Prostate gland (tissue), 2 donors: ENCODE data around the gene TBC1D9B. TPM values are rescaled to one million over a fixed set of nuclear protein-coding genes. Genes with fewer than 3 reads are reported as not detected.

Experiments used
- DNase-seq: peaks from one replicate; pipeline ENCODE4 v3.0.0-alpha.2; 2019; ENCODE audit warnings: low spot score
- H3K27ac ChIP-seq, 2 donors: fragments of 200-600 bp; sonication (generic); 2 replicates each; pipeline ENCODE4 v1.5.1; 2017 to 2019
- H3K27me3 ChIP-seq: fragments of 200-600 bp; sonication (generic); replicated peaks from 2 replicates; pipeline ENCODE4 v1.5.1; 2019; ENCODE audit not compliant: insufficient read depth
- H3K36me3 ChIP-seq, 2 donors: fragments of 200-600 bp; sonication (generic); 1 replicate in 1 of 2; 2 replicates in 1 of 2; pipeline versions ENCODE4 v1.5.1 to v1.8.1; 2017 to 2019
- H3K4me1 ChIP-seq: fragments of 200-600 bp; sonication (generic); replicated peaks from 2 replicates; pipeline ENCODE4 v1.5.1; 2019
- H3K4me3 ChIP-seq, 2 donors: fragments of 200-600 bp; sonication (generic); 2 replicates each; pipeline ENCODE4 v1.5.1; 2017 to 2019
- H3K9me3 ChIP-seq: fragments of 200-600 bp; sonication (generic); 2 replicates; pipeline ENCODE4 v1.5.1; 2017
- POLR2A ChIP-seq: fragments of 450-650 bp; IDR thresholded peaks from one replicate; pipeline ENCODE4 v1.6.1; 2016; ENCODE audit warnings: antibody characterized with exemption, mild to moderate bottlenecking
- POLR2AphosphoS5 ChIP-seq: sonication (generic); formaldehyde crosslinking; IDR thresholded peaks from one replicate; pipeline ENCODE4 v1.6.1; 2017; ENCODE audit warnings: antibody characterized with exemption
- WGBS: methylation state at CpG from one replicate; pipeline ENCODE4 v1.1.5; 2018; 5-methylcytosine and 5-hydroxymethylcytosine counted together
- intact Hi-C: fragments of 100-400 bp; cut with DNase I; formaldehyde crosslinking; loops from one replicate; pipeline ENCODE4 v1.14.2; 2022
- total RNA-seq, 2 donors: library from RNA; depleted of rRNA; stranded (reverse); fragments of >200 nt; gene quantifications; one replicate each; pipeline ENCODE4 v1.1.0, GENCODE V29; 2016
- TF ChIP-seq, protein P1 (sequence below), 4 experiments: fragments of 200-600 bp in 2 of 4; fragments of 450-650 bp in 2 of 4; sonication (generic) in 2 of 4; IDR thresholded peaks; 1 replicate in 3 of 4; 2 replicates in 1 of 4; pipeline ENCODE4 v1.5.1; 2016 to 2019; ENCODE audit warnings: antibody characterized with exemption in 4 of 4, mild to moderate bottlenecking in 2 of 4, moderate library complexity in 2 of 4

The TBC1D9B gene
- total RNA-seq, 2 donors from 2014 or later = 64.1 to 163 TPM

DNA sequence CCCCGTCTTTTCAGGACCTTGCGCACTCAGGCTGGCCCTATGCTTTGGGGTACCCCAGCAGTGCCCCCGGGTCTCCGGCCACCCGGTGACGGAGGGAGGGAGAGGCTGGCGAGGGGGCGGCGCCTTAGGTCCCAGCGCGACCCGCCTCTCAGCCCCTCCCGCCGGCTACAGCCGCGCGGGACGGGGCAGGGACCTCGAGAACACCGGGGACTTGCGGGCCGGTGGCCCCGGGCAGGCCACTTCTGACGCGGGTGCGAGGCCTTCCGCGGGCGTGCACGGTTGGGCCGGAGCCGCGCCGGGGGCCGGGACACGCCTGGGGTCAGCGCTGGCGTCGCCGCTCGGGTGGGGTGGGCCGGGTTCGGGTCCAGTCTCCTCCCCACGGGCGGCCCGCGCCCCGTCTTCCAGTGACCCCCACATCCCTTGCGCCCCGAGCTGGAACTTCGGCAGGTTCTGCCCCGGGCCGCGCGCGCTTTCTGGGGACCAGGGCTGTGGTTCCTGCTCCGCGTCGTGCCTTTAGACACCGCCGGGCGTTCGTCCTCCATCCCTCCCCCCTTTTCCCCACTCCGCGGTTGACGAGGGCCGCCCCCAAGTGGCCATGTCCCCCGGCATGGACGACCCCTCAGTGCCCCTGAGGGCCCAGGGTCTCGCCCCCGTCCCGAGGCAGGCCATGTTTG is 90.8 kb downstream of the TBC1D9B start:
- no peaks in the 10 kb centered on the region for H3K36me3 ChIP-seq
- intact Hi-C loops = no loop called here
- peak overlapping the region; percentile 65 to 70 for H3K27ac ChIP-seq
- 2% methylated on average over 69 of the region's 72 CpGs for WGBS
- H3K9me3 ChIP-seq = no peaks in the 10 kb centered on the region
- TF ChIP-seq POLR2A (peak; percentile 65), POLR2AphosphoS5 (no peak)
- TF ChIP-seq, protein P1, sequence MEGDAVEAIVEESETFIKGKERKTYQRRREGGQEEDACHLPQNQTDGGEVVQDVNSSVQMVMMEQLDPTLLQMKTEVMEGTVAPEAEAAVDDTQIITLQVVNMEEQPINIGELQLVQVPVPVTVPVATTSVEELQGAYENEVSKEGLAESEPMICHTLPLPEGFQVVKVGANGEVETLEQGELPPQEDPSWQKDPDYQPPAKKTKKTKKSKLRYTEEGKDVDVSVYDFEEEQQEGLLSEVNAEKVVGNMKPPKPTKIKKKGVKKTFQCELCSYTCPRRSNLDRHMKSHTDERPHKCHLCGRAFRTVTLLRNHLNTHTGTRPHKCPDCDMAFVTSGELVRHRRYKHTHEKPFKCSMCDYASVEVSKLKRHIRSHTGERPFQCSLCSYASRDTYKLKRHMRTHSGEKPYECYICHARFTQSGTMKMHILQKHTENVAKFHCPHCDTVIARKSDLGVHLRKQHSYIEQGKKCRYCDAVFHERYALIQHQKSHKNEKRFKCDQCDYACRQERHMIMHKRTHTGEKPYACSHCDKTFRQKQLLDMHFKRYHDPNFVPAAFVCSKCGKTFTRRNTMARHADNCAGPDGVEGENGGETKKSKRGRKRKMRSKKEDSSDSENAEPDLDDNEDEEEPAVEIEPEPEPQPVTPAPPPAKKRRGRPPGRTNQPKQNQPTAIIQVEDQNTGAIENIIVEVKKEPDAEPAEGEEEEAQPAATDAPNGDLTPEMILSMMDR (IDR thresholded peaks at IDR 0.05) = peak in 1 of 4 experiments; percentile 11
- no peaks in the 10 kb centered on the region for H3K27me3 ChIP-seq
- H3K4me1 ChIP-seq = peaks cover 13% of the 10 kb centered on the region
- H3K4me3 ChIP-seq = peak overlapping the region; percentile 43 to 48
- no peak for DNase-seq

DNA sequence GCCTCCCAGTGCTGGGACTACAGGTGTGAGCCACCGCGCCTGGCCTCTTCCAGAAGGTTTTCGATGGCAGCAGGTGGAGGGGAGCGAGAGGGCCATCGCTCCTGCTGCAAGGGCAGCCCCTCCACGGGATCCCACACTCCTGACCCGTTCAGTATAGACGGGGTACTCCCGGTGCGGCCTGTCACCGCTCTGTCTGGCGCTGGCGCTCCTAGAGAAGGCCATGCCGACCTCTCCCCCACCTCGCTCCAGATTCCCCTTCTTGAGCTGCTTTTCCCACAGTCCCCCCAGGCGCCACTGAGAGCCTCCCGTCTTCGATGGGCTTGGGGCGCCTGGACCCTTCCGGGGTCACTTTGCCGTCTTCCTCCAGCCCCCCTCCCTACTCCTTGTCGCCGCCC is 91.3 kb downstream of the TBC1D9B start:
- Histone ChIP-seq H3K9me3 (no peaks in the 10 kb centered on the region), H3K4me1 (peaks cover 13% of the 10 kb centered on the region), H3K27ac (peak overlapping the region; percentile 65 to 70), H3K4me3 (peak overlapping the region; percentile 43 to 48), H3K36me3 (no peaks in the 10 kb centered on the region), H3K27me3 (no peaks in the 10 kb centered on the region)
- WGBS = 52% methylated on average over 23 of the region's 23 CpGs
- TF ChIP-seq, protein P1 (IDR thresholded peaks at IDR 0.05) = no peak
- no peak for TF ChIP-seq POLR2A
- TF ChIP-seq POLR2AphosphoS5 = no peak
- DNase-seq = no peak
- intact Hi-C loops = no loop called here

DNA sequence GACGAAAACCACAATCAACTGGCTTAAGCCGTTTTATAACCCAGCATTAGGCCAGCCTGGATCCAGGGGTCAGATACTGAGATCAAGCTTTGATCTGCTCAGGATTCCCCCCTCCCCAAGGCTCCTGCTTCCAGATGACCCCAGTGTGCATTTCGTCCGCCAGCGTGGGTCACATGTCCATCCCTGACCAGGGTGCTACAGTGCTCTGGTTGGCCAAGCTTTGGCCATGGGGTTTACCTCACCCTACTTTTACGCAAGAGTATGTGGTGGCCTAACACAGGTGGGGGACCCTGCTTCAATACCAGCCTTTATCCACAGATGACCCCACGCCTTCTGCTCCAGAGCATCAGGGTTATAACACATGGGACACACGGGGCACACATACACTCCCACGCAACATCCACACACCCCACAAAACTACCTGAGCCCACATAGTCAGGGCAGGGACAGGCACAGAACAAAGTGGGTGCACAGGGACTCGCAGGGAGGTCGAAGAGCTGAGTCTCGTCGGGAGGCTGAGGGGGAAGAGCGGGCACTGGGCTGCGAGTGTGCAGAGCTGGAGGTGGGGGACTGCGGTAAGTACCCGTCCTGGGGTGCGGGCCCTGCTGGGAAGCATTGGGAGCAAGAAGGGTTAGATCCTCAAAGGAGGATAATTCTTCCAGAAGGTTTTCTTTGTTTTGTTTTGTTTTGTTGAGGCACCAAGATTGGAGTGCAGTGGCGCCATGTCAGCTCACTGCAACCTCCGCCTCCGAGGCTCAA is 92.0 kb downstream of the TBC1D9B start:
- Histone ChIP-seq H3K36me3 (no peaks in the 10 kb centered on the region), H3K4me3 (no peak overlapping the region), H3K4me1 (peaks cover 13% of the 10 kb centered on the region), H3K27me3 (no peaks in the 10 kb centered on the region), H3K9me3 (no peaks in the 10 kb centered on the region), H3K27ac (no peak overlapping the region)
- DNase-seq = no peak
- intact Hi-C loops = no loop called here
- TF ChIP-seq POLR2AphosphoS5 (no peak), POLR2A (no peak)
- TF ChIP-seq, protein P1 (IDR thresholded peaks at IDR 0.05) = no peak
- WGBS = 96% methylated on average over 21 of the region's 21 CpGs

DNA sequence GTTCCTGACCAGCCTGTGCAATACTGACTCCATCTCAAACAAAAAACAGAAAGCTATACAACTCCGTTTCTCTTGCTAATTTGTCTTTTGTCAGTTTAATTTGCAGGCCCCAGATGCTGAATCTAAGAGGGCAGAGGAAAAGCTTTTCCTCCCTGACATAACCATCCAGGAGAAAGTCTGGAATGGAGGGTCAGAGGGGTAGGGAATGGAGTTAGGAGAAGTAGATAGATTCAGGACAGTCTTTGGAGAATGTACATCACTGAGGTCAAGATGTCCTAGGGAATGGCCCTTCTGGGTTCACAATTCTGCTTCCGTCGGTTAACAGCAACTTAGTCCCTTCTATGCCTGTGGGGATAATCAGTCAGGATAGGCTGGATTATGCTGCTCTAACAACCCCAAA is 93.6 kb downstream of the TBC1D9B start:
- no peak for DNase-seq
- Histone ChIP-seq H3K4me1 (peaks cover 5% of the 10 kb centered on the region), H3K9me3 (no peaks in the 10 kb centered on the region), H3K4me3 (no peak overlapping the region), H3K36me3 (no peaks in the 10 kb centered on the region), H3K27ac (no peak overlapping the region), H3K27me3 (no peaks in the 10 kb centered on the region)
- TF ChIP-seq POLR2A = no peak
- TF ChIP-seq POLR2AphosphoS5 = no peak
- 72% methylated on average over 3 of the region's 3 CpGs for WGBS
- intact Hi-C loops = no loop called here

DNA sequence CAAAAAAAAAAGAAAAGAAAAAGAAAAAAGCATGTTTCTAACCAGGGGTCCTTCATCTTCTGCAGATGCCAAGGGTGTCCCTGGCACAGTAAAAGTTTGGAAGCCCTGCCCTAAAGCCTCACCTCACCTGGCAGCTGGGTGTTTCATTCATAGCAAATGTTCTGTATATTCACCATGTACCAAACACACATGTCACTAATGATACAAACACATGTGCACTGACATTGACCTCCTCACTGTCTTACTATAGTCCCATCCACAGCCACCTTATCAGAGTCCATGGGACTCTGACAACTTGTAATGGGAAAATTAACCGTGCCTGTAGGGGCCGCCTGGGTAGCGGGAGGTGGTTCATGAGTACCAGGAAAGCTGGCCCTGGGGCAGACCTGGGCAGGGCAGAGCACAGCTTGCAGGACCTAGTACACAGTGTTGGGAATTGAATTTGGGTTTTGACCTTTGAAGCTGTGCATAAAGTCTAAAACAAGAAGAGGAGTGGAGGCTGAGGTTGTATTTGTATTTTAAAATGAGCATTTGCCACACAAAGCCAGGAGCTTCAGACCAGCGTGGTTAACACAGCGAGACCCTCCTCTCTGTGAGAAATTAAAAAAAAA is 94.6 kb downstream of the TBC1D9B start:
- 94% methylated on average over 5 of the region's 5 CpGs for WGBS
- intact Hi-C loops = no loop called here

More for the DNA sequence above, 94.6 kb downstream of the TBC1D9B start:
- Histone ChIP-seq H3K36me3 (no peaks in the 10 kb centered on the region), H3K27me3 (no peaks in the 10 kb centered on the region), H3K4me1 (peaks cover under 1% of the 10 kb centered on the region), H3K4me3 (no peak overlapping the region), H3K9me3 (no peaks in the 10 kb centered on the region), H3K27ac (no peak overlapping the region)
- TF ChIP-seq, protein P1 (IDR thresholded peaks at IDR 0.05) = no peak
- DNase-seq = no peak
